ENCODE results near the gene PSENEN.

PSENEN gene

DNA sequence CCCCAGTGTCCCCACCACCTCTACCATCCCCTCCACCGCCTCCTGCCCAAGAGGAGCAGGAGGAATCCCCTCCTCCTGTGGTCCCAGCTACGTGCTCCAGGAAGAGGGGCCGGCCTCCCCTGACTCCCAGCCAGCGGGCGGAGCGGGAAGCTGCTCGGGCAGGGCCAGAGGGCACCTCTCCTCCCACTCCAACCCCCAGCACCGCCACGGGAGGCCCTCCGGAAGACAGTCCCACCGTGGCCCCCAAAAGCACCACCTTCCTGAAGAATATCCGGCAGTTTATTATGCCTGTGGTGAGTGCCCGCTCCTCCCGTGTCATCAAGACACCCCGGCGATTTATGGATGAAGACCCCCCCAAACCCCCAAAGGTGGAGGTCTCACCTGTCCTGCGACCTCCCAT, 24.8 kb upstream of the PSENEN start:
- TF ChIP-seq GLIS2 (tag by site-specific recombination; IDR thresholded peaks at IDR 0.05): peak; percentile 58
- TF ChIP-seq, protein P1, sequence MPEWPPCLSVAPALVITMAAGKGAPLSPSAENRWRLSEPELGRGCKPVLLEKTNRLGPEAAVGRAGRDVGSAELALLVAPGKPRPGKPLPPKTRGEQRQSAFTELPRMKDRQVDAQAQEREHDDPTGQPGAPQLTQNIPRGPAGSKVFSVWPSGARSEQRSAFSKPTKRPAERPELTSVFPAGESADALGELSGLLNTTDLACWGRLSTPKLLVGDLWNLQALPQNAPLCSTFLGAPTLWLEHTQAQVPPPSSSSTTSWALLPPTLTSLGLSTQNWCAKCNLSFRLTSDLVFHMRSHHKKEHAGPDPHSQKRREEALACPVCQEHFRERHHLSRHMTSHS (tag by site-specific recombination; IDR thresholded peaks at IDR 0.05): no peak
- Histone ChIP-seq H3K36me3 (ENCODE audit: control insufficient read depth in 2 of 2, insufficient read depth in 1 of 2, low read length in 2 of 2) (peaks cover 62 to 63% of the 10 kb centered on the region in 2 experiments), H3K4me3 (ENCODE audit: low read depth, low read length) (no peak overlapping the region), H3K27ac (ENCODE audit: extremely low read depth, low read depth, low read length) (no peak overlapping the region), H3K9me3 (ENCODE audit: control insufficient read depth, insufficient read depth, low read depth, low read length) (no peaks in the 10 kb centered on the region), H3K4me1 (ENCODE audit: control insufficient read depth, insufficient read depth, low read length) (peaks cover 20% of the 10 kb centered on the region)
- POLR2A ChIA-PET: interaction anchor here (1.3 to 13.6 kb wide), 4 partner anchors 17 to 163 kb away, joined by 3 to 204 read pairs (median 4); partner anchors contain the start of gene LIN37
- CTCF ChIA-PET: interaction anchor here (1.0 kb wide), 1 partner anchor 10 kb away, joined by 3 read pairs; no protein-coding TSS in a partner anchor

DNA sequence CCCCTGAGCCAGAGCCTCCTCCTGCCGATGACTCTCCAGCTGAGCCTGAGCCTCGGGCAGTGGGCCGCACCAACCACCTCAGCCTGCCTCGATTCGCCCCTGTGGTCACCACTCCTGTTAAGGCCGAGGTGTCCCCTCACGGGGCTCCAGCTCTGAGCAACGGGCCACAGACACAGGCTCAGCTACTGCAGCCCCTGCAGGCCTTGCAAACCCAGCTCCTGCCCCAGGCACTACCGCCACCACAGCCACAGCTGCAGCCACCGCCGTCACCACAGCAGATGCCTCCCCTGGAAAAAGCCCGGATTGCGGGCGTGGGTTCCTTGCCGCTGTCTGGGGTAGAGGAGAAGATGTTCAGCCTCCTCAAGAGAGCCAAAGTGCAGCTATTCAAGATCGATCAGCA, 24.1 kb upstream of the PSENEN start:
- TF ChIP-seq ZBTB8A (tag by site-specific recombination; IDR thresholded peaks at IDR 0.05): no peak
- no peak for TF ChIP-seq ZBTB7A (tag by site-specific recombination; IDR thresholded peaks at IDR 0.05; ENCODE audit: low read depth)
- TF ChIP-seq ZNF433 (tag by site-specific recombination; IDR thresholded peaks at IDR 0.05; ENCODE audit: low read depth): no peak
- no peak for TF ChIP-seq ZNF529 (tag by site-specific recombination; IDR thresholded peaks at IDR 0.05; ENCODE audit: insufficient replicate concordance)
- no peak for TF ChIP-seq SP2 (tag by site-specific recombination; IDR thresholded peaks at IDR 0.05)
- TF ChIP-seq ZBTB1 (tag by site-specific recombination; IDR thresholded peaks at IDR 0.05): no peak
- TF ChIP-seq, protein P2, sequence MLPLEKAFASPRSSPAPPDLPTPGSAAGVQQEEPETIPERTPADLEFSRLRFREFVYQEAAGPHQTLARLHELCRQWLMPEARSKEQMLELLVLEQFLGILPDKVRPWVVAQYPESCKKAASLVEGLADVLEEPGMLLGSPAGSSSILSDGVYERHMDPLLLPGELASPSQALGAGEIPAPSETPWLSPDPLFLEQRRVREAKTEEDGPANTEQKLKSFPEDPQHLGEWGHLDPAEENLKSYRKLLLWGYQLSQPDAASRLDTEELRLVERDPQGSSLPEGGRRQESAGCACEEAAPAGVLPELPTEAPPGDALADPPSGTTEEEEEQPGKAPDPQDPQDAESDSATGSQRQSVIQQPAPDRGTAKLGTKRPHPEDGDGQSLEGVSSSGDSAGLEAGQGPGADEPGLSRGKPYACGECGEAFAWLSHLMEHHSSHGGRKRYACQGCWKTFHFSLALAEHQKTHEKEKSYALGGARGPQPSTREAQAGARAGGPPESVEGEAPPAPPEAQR (tag by site-specific recombination; IDR thresholded peaks at IDR 0.05): no peak
- TF ChIP-seq ZSCAN23 (tag by site-specific recombination; IDR thresholded peaks at IDR 0.05): no peak
- TF ChIP-seq RBAK (tag by site-specific recombination; IDR thresholded peaks at IDR 0.05): no peak
- TF ChIP-seq ZNF416 (tag by site-specific recombination; IDR thresholded peaks at IDR 0.05): no peak
- TF ChIP-seq ZNF350 (tag by site-specific recombination; IDR thresholded peaks at IDR 0.05): no peak
- TF ChIP-seq, protein P3, sequence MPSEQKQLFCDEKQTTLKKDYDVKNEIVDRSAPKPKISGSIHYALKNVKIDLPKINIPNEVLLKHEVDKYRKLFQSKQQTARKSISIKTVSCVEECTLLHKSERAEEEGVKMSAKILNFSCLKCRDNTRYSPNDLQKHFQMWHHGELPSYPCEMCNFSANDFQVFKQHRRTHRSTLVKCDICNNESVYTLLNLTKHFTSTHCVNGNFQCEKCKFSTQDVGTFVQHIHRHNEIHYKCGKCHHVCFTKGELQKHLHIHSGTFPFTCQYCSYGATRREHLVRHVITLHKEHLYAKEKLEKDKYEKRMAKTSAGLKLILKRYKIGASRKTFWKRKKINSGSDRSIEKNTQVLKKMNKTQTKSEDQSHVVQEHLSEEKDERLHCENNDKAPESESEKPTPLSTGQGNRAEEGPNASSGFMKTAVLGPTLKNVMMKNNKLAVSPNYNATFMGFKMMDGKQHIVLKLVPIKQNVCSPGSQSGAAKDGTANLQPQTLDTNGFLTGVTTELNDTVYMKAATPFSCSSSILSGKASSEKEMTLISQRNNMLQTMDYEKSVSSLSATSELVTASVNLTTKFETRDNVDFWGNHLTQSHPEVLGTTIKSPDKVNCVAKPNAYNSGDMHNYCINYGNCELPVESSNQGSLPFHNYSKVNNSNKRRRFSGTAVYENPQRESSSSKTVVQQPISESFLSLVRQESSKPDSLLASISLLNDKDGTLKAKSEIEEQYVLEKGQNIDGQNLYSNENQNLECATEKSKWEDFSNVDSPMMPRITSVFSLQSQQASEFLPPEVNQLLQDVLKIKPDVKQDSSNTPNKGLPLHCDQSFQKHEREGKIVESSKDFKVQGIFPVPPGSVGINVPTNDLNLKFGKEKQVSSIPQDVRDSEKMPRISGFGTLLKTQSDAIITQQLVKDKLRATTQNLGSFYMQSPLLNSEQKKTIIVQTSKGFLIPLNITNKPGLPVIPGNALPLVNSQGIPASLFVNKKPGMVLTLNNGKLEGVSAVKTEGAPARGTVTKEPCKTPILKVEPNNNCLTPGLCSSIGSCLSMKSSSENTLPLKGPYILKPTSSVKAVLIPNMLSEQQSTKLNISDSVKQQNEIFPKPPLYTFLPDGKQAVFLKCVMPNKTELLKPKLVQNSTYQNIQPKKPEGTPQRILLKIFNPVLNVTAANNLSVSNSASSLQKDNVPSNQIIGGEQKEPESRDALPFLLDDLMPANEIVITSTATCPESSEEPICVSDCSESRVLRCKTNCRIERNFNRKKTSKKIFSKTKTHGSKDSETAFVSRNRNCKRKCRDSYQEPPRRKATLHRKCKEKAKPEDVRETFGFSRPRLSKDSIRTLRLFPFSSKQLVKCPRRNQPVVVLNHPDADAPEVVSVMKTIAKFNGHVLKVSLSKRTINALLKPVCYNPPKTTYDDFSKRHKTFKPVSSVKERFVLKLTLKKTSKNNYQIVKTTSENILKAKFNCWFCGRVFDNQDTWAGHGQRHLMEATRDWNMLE (tag by site-specific recombination; conservative IDR thresholded peaks at IDR 0.05; ENCODE audit: low read depth): no peak
- TF ChIP-seq ZNF571 (tag by site-specific recombination; IDR thresholded peaks at IDR 0.05): no peak
- TF ChIP-seq, protein P4, sequence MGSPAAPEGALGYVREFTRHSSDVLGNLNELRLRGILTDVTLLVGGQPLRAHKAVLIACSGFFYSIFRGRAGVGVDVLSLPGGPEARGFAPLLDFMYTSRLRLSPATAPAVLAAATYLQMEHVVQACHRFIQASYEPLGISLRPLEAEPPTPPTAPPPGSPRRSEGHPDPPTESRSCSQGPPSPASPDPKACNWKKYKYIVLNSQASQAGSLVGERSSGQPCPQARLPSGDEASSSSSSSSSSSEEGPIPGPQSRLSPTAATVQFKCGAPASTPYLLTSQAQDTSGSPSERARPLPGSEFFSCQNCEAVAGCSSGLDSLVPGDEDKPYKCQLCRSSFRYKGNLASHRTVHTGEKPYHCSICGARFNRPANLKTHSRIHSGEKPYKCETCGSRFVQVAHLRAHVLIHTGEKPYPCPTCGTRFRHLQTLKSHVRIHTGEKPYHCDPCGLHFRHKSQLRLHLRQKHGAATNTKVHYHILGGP (tag by site-specific recombination; IDR thresholded peaks at IDR 0.05): no peak
- TF ChIP-seq, protein P5, sequence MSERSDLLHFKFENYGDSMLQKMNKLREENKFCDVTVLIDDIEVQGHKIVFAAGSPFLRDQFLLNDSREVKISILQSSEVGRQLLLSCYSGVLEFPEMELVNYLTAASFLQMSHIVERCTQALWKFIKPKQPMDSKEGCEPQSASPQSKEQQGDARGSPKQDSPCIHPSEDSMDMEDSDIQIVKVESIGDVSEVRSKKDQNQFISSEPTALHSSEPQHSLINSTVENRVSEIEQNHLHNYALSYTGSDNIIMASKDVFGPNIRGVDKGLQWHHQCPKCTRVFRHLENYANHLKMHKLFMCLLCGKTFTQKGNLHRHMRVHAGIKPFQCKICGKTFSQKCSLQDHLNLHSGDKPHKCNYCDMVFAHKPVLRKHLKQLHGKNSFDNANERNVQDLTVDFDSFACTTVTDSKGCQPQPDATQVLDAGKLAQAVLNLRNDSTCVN (tag by site-specific recombination; optimal IDR thresholded peaks at IDR 0.05): no peak
- no peak for TF ChIP-seq ZNF830 (tag by site-specific recombination; IDR thresholded peaks at IDR 0.05; ENCODE audit: low read depth)
- CTCF ChIA-PET: interaction anchor here (0.6 to 1.0 kb wide), 4 partner anchors 10 to 338 kb away, joined by 3 to 4 read pairs (median 3); no protein-coding TSS in a partner anchor
- H3K27ac ChIP-seq (ENCODE audit: extremely low read depth, low read depth, low read length): no peak overlapping the region; the same call in 1 of the 2 replicates
- no peak overlapping the region for H3K4me3 ChIP-seq (ENCODE audit: low read depth, low read length)
- no peaks in the 10 kb centered on the region for H3K9me3 ChIP-seq (ENCODE audit: control insufficient read depth, insufficient read depth, low read depth, low read length)
- POLR2A ChIA-PET: interaction anchor here (0.9 to 13.6 kb wide), 4 partner anchors 16 to 163 kb away, joined by 3 to 204 read pairs (median 6); partner anchors contain the start of gene LIN37
- peaks cover 13% of the 10 kb centered on the region for H3K4me1 ChIP-seq (ENCODE audit: control insufficient read depth, insufficient read depth, low read length)
- peaks cover 69 to 70% of the 10 kb centered on the region in 2 experiments for H3K36me3 ChIP-seq (ENCODE audit: control insufficient read depth in 2 of 2, insufficient read depth in 1 of 2, low read length in 2 of 2)
